Measurements from ENCODE around the gene MAP4K5.

GRCh38 chr14:50523271-50524041 lies 8.9 kb downstream of the MAP4K5 start:
- no peak for TF ChIP-seq POLR2A (IDR thresholded peaks at IDR 0.05)
- no peak for TF ChIP-seq CTCF (IDR thresholded peaks at IDR 0.05)
